Midbrain (tissue), 1 donor: Measurements from ENCODE around the gene NUSAP1.
"Not testable (repeated sequence)": the region's sequence is repeated elsewhere in the genome, so short reads cannot be mapped to it uniquely, and the experiment has no call there.

Experiments
- DNase-seq: peaks from one replicate; lab custom pipeline; 2025; lab: John Stamatoyannopoulos, UW

NUSAP1 gene

GRCh38 chr15:41333026-41333562 lies 413 bp downstream of the NUSAP1 start:
- no peak for DNase-seq

GRCh38 chr15:41334293-41335120 lies 1.8 kb downstream of the NUSAP1 start:
- DNase-seq: no peak

- DNase-seq: no peak
These were observed 3.9 kb downstream of the NUSAP1 start for GRCh38 chr15:41336549-41336948.

- DNase-seq: no peak
These were observed 4.4 kb downstream of the NUSAP1 start for GRCh38 chr15:41337047-41337446.

GRCh38 chr15:41337631-41338522 lies 5.2 kb downstream of the NUSAP1 start:
- no peak for DNase-seq

GRCh38 chr15:41340189-41340695 lies 7.6 kb downstream of the NUSAP1 start:
- no peak for DNase-seq

GRCh38 chr15:41341519-41341918 lies 8.8 kb downstream of the NUSAP1 start:
- DNase-seq: no peak

GRCh38 chr15:41347236-41347635 lies 14.6 kb downstream of the NUSAP1 start:
- DNase-seq: no peak

GRCh38 chr15:41350057-41350717 lies 17.5 kb downstream of the NUSAP1 start:
- no peak for DNase-seq

GRCh38 chr15:41354371-41354770 lies 21.7 kb downstream of the NUSAP1 start:
- DNase-seq: no peak

GRCh38 chr15:41367418-41367817 lies 34.7 kb downstream of the NUSAP1 start:
- DNase-seq: no peak

GRCh38 chr15:41377978-41378377 lies 45.3 kb downstream of the NUSAP1 start:
- no peak for DNase-seq

- not testable (repeated sequence) for DNase-seq
These were observed 51.5 kb downstream of the NUSAP1 start for GRCh38 chr15:41383974-41384749.

- no peak for DNase-seq
These were observed 55.0 kb downstream of the NUSAP1 start for GRCh38 chr15:41387646-41388045.

GRCh38 chr15:41392659-41393058 lies 60.0 kb downstream of the NUSAP1 start:
- DNase-seq: no peak

- DNase-seq: no peak
These were observed 62.2 kb downstream of the NUSAP1 start for GRCh38 chr15:41394924-41395323.

GRCh38 chr15:41396111-41396510 lies 63.4 kb downstream of the NUSAP1 start:
- no peak for DNase-seq

- no peak for DNase-seq
These were observed 69.2 kb downstream of the NUSAP1 start for GRCh38 chr15:41401904-41402267.

- DNase-seq: no peak
These were observed 74.7 kb downstream of the NUSAP1 start for GRCh38 chr15:41407341-41407740.

- DNase-seq: no peak
These were observed 75.6 kb downstream of the NUSAP1 start for GRCh38 chr15:41408234-41408641.

GRCh38 chr15:41411031-41411430 lies 78.3 kb downstream of the NUSAP1 start:
- no peak for DNase-seq
